ENCODE data around the gene MARCKS.

Gene MARCKS

DNA sequence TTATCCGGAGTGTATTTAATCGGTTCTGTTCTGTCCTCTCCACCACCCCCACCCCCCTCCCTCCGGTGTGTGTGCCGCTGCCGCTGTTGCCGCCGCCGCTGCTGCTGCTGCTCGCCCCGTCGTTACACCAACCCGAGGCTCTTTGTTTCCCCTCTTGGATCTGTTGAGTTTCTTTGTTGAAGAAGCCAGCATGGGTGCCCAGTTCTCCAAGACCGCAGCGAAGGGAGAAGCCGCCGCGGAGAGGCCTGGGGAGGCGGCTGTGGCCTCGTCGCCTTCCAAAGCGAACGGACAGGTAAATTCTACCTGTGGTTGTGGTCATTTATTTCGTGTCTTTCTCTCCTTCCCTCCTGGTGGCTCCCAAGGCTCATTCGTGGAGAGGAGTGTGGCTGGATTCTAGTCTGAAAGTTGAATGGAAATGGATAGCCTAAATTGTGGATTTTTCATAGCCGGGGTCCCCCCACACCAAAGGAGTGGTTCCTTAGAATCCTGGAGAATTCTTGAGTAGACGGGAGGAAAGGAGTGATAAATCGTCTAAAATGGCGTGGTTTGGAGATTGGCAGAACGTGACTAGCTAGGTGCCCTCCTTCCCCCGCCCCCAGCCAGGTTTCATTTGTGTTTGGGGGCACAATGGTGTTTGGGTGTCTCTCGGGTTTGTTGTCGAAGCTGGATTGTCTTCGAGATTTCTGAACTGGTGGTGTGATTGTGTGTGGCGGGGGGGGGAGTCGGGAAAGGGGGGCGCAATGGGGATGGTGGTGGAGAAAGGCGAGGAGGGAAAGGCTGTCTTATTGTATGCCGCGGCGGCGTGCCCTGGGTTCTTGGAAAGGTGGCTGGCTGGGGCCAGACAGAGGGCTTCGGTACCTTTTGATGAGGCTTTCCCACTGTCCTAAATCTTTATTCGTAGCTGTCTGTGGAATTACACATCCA is 673 bp downstream of the MARCKS start:
- peak overlapping the region; percentile 99 for H3K4me3 ChIP-seq (ENCODE audit: low read depth, low read length)
- DNase-seq (ENCODE audit: low read depth) = peak; percentile 61
- TF ChIP-seq, protein P1, sequence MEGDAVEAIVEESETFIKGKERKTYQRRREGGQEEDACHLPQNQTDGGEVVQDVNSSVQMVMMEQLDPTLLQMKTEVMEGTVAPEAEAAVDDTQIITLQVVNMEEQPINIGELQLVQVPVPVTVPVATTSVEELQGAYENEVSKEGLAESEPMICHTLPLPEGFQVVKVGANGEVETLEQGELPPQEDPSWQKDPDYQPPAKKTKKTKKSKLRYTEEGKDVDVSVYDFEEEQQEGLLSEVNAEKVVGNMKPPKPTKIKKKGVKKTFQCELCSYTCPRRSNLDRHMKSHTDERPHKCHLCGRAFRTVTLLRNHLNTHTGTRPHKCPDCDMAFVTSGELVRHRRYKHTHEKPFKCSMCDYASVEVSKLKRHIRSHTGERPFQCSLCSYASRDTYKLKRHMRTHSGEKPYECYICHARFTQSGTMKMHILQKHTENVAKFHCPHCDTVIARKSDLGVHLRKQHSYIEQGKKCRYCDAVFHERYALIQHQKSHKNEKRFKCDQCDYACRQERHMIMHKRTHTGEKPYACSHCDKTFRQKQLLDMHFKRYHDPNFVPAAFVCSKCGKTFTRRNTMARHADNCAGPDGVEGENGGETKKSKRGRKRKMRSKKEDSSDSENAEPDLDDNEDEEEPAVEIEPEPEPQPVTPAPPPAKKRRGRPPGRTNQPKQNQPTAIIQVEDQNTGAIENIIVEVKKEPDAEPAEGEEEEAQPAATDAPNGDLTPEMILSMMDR (conservative IDR thresholded peaks at IDR 0.05; ENCODE audit: low read depth, low read length) = no peak

DNA sequence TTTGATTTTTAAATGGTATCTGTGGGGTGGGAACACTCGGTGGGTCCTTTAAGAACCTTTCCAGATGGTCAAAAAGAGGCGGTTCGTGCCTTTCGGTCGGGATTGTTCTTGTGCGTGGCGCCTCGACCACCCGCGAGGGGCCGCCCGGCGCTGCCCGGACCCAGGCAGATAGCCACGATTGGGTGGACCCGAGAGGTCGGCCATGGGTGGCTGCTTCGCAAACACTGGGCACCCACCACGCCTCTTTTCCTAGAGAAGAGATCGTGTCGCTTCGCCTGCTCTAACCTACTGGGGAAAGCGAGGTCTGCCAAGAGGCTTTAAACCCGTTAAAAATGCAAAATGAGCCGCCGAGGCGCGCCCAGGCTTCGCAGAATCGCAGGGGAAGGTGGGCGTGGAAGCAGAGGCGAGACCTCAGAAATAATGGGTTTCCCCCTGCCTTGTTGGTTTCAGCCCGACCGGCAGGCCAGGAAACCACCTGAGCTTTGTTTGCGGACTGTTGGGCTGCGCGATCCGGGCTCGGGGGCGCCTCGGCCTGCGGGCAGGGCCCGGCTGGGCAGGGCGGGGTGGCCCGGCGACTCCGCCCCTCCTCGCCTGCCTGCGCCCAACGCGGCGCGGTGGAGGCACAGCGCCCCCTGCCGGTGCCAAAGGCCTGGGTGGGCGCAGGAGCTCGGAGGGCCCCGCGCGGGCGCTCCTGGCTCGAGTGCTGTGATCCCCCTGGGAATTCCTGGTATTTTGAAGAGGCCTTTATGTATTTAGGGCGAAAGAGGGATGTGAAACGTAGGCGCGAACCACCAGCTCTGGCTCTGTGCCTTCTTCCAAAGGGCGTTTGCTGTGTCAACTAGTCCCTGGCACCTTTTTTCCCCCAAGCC is 1.6 kb downstream of the MARCKS start:
- TF ChIP-seq, protein P1 (conservative IDR thresholded peaks at IDR 0.05; ENCODE audit: low read depth, low read length) = peak; percentile 66
- peak overlapping the region; percentile 99 for H3K4me3 ChIP-seq (ENCODE audit: low read depth, low read length)
- DNase-seq (ENCODE audit: low read depth) = peak; percentile 93

DNA sequence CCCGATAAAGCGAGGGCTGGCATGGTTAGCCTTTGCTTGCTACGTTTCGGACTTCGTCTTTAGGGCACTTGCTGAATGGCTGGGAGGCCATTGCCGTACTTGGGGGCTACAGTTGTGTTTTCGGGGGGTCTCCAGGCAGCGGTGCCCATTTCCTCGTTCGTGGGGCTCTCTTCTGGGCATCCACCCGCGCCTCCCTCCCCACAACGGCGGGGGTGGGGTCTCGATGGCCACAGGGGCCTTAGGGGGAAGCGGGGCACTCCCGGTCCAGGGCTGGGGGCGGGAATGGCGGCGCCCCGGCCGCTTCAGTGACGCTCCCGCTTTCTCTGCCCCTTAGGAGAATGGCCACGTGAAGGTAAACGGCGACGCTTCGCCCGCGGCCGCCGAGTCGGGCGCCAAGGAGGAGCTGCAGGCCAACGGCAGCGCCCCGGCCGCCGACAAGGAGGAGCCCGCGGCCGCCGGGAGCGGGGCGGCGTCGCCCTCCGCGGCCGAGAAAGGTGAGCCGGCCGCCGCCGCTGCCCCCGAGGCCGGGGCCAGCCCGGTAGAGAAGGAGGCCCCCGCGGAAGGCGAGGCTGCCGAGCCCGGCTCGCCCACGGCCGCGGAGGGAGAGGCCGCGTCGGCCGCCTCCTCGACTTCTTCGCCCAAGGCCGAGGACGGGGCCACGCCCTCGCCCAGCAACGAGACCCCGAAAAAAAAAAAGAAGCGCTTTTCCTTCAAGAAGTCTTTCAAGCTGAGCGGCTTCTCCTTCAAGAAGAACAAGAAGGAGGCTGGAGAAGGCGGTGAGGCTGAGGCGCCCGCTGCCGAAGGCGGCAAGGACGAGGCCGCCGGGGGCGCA is 2.4 kb downstream of the MARCKS start:
- TF ChIP-seq, protein P1 (conservative IDR thresholded peaks at IDR 0.05; ENCODE audit: low read depth, low read length) = no peak
- peak; percentile 60 for DNase-seq (ENCODE audit: low read depth)
- H3K4me3 ChIP-seq (ENCODE audit: low read depth, low read length) = peak overlapping the region; percentile 99

DNA sequence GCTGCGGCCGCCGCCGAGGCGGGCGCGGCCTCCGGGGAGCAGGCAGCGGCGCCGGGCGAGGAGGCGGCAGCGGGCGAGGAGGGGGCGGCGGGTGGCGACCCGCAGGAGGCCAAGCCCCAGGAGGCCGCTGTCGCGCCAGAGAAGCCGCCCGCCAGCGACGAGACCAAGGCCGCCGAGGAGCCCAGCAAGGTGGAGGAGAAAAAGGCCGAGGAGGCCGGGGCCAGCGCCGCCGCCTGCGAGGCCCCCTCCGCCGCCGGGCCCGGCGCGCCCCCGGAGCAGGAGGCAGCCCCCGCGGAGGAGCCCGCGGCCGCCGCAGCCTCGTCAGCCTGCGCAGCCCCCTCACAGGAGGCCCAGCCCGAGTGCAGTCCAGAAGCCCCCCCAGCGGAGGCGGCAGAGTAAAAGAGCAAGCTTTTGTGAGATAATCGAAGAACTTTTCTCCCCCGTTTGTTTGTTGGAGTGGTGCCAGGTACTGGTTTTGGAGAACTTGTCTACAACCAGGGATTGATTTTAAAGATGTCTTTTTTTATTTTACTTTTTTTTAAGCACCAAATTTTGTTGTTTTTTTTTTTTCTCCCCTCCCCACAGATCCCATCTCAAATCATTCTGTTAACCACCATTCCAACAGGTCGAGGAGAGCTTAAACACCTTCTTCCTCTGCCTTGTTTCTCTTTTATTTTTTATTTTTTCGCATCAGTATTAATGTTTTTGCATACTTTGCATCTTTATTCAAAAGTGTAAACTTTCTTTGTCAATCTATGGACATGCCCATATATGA is 3.2 kb downstream of the MARCKS start:
- H3K4me3 ChIP-seq (ENCODE audit: low read depth, low read length) = peak overlapping the region; percentile 99
- DNase-seq (ENCODE audit: low read depth) = peak; percentile 63
- TF ChIP-seq, protein P1 (conservative IDR thresholded peaks at IDR 0.05; ENCODE audit: low read depth, low read length) = no peak

DNA sequence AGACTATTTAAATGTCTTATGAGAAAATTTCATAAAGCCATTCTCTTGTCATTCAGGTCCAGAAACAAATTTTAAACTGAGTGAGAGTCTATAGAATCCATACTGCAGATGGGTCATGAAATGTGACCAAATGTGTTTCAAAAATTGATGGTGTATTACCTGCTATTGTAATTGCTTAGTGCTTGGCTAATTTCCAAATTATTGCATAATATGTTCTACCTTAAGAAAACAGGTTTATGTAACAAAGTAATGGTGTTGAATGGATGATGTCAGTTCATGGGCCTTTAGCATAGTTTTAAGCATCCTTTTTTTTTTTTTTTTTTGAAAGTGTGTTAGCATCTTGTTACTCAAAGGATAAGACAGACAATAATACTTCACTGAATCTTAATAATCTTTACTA is 5.0 kb downstream of the MARCKS start:
- TF ChIP-seq, protein P1 (conservative IDR thresholded peaks at IDR 0.05; ENCODE audit: low read depth, low read length) = no peak
- H3K4me3 ChIP-seq (ENCODE audit: low read depth, low read length) = no peak overlapping the region
- DNase-seq (ENCODE audit: low read depth) = peak; percentile 26

DNA sequence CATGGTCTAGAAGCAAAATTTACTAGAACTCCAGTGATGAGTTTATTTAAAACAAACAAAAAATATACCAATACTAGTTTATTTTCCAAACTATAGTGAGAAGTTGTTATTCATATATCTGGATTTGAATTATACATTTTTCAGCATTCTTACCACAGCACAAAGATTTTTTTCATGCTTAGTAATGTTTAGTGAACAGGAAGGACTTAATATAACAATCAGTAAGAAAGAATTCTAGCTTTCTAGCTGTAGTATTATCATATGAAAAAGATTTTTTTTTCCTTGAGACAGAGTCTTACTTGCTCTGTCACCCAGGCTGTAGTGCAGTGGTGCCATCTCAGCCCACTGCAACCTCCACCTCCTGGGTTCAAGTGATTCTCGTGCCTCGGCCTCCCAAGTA is 13.8 kb downstream of the MARCKS start:
- TF ChIP-seq, protein P1 (conservative IDR thresholded peaks at IDR 0.05; ENCODE audit: low read depth, low read length) = no peak
- no peak overlapping the region for H3K4me3 ChIP-seq (ENCODE audit: low read depth, low read length)
- DNase-seq (ENCODE audit: low read depth) = no peak
